HG03378 (cell line): ENCODE measurements around the gene TMEM259.

Experiments used
- ATAC-seq: cut with Tn5 transposase; IDR thresholded peaks from one replicate; pipeline ENCODE4 v1.9.1; 2021; ENCODE audit warnings: mild to moderate bottlenecking, moderate library complexity; ENCODE audit not compliant: unreplicated experiment

Gene TMEM259

GRCh38 chr19:1004803-1005664 is 15.9 kb downstream of the TMEM259 start:
- no peak for ATAC-seq

DNA sequence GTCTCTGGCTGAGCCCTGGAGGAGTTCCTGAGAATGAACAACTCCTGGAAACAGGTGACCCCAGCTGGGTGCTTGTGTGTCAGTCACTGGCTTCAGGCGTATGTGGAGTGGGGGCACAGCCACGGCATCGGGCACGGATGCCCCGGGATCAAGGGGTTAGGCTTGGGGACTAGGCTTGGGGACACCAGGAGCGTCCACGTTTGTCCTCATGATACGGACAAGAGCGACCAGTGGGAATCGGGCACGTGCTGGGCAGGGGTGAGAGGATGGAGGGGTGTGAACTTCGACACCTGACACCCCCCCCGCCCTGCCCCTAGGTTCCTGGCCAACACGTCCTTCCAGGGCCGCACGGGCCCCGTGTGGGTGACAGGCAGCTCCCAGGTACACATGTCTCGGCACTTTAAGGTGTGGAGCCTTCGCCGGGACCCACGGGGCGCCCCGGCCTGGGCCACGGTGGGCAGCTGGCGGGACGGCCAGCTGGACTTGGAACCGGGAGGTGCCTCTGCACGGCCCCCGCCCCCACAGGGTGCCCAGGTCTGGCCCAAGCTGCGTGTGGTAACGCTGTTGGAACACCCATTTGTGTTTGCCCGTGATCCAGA is 16.6 kb downstream of the TMEM259 start:
- no peak for ATAC-seq

DNA sequence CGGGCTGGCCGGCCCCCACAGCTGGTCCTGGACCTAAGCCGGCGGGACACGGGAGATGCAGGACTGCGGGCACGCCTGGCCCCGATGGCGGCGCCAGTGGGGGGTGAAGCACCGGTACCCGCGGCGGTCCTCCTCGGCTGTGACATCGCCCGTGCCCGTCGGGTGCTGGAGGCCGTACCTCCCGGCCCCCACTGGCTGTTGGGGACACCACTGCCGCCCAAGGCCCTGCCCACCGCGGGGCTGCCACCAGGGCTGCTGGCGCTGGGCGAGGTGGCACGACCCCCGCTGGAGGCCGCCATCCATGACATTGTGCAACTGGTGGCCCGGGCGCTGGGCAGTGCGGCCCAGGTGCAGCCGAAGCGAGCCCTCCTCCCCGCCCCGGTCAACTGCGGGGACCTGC is 17.6 kb downstream of the TMEM259 start:
- ATAC-seq: no peak

GRCh38 chr19:1002600-1002999 is 18.3 kb downstream of the TMEM259 start:
- ATAC-seq: no peak

GRCh38 chr19:1001538-1002166 is 19.3 kb downstream of the TMEM259 start:
- no peak for ATAC-seq

- ATAC-seq: no peak
Observed at GRCh38 chr19:1000591-1001537, 20.1 kb downstream of the TMEM259 start.

GRCh38 chr19:1000095-1000494 is 20.8 kb downstream of the TMEM259 start, which contains the start of gene GRIN3B:
Gene GRIN3B, plus strand, starts transcription at chr19:1000419. Its CDS starts 19 bp downstream, at chr19:1000438.
- ATAC-seq: no peak

- ATAC-seq: no peak
Observed at GRCh38 chr19:999379-999719, 21.6 kb downstream of the TMEM259 start.

DNA sequence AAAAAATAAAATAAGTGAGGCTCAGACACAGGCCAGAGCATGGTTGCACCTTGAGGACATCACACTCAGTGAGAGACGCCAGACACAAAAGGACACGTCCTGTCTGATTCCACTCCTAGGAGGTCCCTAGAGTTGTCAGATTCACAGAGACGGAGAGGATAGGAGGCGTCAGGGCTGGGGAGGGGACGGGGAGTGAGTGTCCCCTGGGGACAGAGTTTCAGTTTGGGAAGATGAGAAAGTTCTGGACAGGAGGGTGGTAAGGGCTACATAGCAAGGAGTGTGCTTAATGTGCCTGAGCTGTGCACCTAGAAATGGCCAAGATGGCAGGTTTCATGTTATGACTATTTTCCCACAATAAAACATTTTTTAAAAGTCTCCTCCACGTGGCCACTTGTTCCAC is 22.9 kb downstream of the TMEM259 start:
- ATAC-seq: no peak

DNA sequence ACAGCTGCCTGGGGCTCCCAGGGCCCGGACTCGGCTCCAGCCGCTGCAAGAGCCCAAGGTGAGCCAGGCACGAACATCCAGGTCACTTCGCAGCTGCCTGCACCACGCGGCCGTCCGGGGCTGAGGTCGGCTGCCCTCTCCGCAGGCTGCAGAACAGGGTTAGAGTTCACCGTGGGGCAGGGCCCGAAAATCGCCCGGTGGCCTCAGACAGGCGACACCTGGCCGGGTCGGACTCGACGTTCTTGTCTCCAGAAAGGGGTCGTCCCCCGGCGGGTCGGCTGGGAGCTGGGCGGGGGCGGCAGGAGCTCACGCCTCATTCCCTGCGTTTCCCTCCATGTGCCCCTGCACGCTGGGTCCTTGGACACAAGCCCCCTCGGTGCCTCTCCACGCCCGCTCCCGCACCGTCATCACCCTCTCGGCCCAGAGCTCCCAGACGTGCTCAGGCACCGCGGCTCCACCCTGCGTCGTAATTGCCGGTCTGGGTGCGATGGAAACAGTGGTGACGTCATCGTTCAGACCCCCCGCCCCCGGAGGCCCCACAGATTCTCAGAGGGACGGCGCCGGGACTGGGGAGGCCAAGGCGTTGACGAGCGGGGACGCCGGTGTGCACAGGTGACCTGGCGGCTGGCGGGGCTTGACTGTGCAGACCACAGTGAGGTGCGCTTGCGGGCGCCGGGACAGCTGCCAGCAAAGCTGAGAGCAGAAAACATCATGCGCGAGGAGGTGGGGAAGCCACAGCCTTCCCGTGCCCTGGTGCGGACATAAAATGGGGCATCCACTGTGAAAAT is 24.7 kb downstream of the TMEM259 start:
- no peak for ATAC-seq

DNA sequence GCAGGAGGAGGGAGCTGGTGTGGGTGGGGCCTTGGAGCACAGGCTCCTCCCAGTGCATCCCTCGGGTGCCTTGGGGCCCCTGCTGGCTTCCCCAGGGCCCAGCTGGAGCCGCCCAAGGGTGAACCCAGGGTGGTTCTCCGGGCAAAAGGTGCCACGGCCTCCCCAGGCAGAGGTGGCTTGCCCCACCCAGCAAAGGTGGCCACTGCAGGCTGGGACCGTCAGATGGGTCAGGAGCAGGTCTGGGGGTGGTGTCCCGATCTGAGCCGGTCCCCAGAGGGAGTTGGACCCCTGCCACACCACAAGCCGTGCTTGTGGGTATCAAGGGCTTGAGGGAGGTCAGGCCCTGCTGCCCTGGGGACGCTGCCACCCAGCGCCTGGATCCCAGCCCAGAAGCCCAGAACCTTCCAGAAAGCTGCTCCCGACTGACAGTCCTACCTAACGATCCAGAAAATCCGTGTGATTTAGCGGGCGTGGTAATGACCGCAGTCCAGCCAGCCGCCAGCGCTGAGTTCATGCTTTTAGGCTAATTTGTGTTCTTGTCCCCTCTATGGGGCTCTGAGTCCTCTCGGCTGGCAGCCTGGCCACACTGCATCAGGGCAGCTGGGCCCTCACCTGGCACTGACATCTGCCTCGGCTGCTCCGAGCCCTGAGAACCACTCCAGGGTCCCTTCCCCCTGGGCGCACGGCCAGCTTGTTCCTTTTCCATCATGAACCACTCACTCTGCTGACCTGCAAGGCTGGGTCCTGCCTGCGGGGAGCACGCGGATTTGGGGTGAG is 25.7 kb downstream of the TMEM259 start:
- no peak for ATAC-seq

- no peak for ATAC-seq
Observed at GRCh38 chr19:994516-994915, 26.4 kb downstream of the TMEM259 start.

DNA sequence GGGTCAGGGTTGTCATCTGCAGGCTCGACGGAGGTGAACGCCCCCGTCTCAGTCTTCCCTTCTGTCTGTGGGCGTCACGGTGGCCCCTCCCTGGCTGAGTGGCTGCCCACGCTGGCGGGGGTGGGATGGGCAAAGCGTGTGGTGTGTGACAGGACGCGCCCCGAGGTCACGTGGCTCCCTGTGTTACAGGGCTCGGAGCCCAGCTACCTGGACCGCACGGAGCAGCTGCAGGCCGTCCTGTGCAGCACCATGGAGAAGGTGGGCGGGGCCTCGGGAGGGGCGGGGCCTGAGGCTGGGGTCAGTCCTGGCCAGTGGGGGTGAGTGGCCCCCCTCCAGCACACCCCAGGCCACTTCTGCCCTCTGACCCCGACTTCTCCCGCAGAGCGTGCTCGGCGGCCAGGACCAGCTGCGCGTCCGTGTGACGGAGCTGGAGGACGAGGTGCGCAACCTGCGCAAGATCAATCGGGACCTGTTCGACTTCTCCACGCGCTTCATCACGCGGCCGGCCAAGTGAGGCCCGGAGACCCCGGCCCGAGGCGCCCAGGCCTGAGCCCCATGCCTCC is 27.0 kb downstream of the TMEM259 start:
- ATAC-seq: no peak

- no peak for ATAC-seq
Observed at GRCh38 chr19:993361-993830, 27.5 kb downstream of the TMEM259 start.

- no peak for ATAC-seq
Observed at GRCh38 chr19:992670-993055, 28.3 kb downstream of the TMEM259 start.

DNA sequence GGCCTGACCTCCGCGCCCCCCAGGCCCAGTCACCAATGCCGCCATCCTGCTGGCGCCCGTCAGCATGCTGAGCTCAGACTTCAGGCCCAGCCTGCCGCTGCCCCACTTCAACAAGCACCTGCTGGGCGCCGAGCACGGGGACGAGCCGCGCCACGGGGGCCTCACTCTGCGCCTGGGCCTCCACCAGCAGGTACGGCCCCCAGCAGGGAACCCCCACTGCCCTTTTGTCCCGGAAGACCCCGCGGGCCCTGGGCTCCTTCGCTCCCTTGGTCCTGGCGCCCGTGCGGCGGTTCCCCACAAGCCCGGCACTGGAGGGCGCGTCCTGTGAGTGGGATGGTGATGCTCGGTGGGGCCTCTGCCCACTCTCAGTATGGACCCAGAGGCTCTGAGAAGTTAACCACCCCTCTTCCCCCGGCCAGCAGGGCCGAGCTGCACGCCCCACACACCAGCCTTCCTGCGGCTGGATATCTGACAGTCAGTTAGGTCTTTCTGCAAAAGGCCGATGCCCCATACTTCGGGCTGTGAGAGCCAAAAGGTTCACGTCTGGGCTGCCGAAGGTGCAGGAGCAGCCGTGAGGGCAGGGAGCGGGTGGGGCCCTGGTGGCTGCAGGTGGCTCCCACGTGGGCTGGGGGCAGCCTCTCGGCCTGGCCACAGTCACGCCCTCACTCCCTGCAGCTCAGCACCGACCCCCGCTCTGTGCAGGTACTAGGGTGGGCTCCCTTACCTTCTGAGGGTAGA is 28.8 kb downstream of the TMEM259 start:
- ATAC-seq: no peak

DNA sequence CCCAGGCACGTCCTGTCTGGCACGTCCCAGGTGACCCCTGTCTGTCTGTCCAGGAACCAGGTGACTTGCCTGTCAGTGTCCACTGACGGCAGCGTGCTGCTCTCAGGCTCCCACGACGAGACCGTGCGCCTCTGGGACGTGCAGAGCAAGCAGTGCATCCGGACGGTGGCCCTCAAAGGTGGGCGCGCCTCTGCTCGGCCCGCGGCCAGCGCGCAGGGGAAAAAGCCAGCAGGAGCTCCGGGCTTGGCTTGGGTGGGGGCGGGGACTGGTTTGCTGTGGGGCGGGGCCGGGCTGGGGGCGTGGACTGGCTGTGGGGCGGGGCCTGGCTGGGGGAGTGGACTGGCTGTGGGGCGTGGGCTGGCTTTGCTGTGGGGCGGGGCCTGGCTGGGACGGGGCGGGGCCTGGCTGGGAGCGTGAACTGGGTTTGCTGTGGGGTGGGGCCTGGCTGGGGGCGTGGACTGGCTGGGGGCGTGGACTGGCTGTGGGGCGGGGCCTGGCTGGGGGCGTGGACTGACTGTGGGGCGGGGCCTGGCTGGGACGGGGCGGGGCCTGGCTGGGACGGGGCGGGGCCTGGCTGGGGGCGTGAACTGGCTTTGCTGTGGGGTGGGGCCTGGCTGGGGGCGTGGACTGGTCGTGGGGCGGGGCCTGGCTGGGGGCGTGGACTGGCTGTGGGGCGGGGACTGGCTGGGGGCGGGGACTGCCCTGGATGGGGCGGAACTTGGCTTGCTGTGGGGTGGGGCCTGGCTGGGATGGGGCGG is 29.6 kb downstream of the TMEM259 start:
- ATAC-seq: no peak

DNA sequence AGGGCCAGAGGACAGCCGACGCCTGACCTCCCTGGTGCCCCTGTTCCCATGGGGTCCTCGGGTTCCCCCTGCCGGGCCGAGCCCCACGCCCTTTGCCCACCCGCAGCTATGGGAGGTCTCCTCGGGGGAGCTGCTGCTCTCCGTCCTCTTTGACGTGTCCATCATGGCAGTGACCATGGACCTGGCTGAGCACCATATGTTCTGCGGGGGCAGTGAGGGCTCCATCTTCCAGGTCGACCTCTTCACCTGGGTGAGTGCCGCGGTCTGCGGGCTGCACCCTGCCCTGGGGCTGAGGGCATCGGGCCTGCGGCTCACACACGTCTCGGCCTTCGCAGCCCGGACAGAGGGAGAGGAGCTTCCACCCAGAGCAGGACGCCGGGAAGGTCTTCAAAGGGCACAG is 30.2 kb downstream of the TMEM259 start:
- ATAC-seq: no peak
